ENCODE measurements around the gene KLHL12. TPM values are rescaled to one million over a fixed set of nuclear protein-coding genes. Genes with fewer than 3 reads are reported as not detected.
"Not testable (repeated sequence)": the region's sequence is repeated elsewhere in the genome, so short reads cannot be mapped to it uniquely, and the experiment has no call there.

KLHL12 gene
- total RNA-seq, 1 donor from 2014 or later: 15.1 TPM

- Histone ChIP-seq H3K9ac (ENCODE audit: low read depth in 1 of 3, low read length in 3 of 3) (no peak overlapping the region), H3K9me3 (ENCODE audit: control insufficient read depth in 3 of 3, low read length in 3 of 3) (no peaks in the 10 kb centered on the region), H3K27ac (ENCODE audit: low read depth, low read length) (peak overlapping the region; percentile 48), H3K36me3 (ENCODE audit: control insufficient read depth in 3 of 3, insufficient read depth in 3 of 3, low read length in 3 of 3) (peaks cover 24 to 39% (median 34%) of the 10 kb centered on the region in 3 donors), H3K27me3 (ENCODE audit: control insufficient read depth in 3 of 3, insufficient read depth in 3 of 3, low read length in 3 of 3) (no peaks in the 10 kb centered on the region), H3K4me1 (ENCODE audit: control insufficient read depth in 3 of 3, insufficient read depth in 3 of 3, low read length in 3 of 3) (peaks cover 12 to 37% (median 30%) of the 10 kb centered on the region in 3 donors), H3K4me3 (ENCODE audit: low read length in 3 of 3) (no peak overlapping the region)
Measured at GRCh38 chr1:202952099-202952498, 25.1 kb upstream of the KLHL12 start.

- H3K36me3 ChIP-seq (ENCODE audit: control insufficient read depth in 3 of 3, insufficient read depth in 3 of 3, low read length in 3 of 3): peaks cover 26 to 42% (median 37%) of the 10 kb centered on the region in 3 donors
- H3K4me1 ChIP-seq (ENCODE audit: control insufficient read depth in 3 of 3, insufficient read depth in 3 of 3, low read length in 3 of 3): peaks cover 6 to 30% (median 23%) of the 10 kb centered on the region in 3 donors
- no peak overlapping the region for H3K27ac ChIP-seq (ENCODE audit: low read depth, low read length)
Measured at GRCh38 chr1:202951437-202951836, 24.4 kb upstream of the KLHL12 start.

GRCh38 chr1:202945483-202945882 lies 18.4 kb upstream of the KLHL12 start:
- peaks cover 67 to 82% (median 73%) of the 10 kb centered on the region in 3 donors for H3K36me3 ChIP-seq (ENCODE audit: control insufficient read depth in 3 of 3, insufficient read depth in 3 of 3, low read length in 3 of 3)

More at GRCh38 chr1:202951437-202951836, 24.4 kb upstream of the KLHL12 start:
- no peaks in the 10 kb centered on the region for H3K9me3 ChIP-seq (ENCODE audit: control insufficient read depth in 3 of 3, low read length in 3 of 3)
- no peaks in the 10 kb centered on the region for H3K27me3 ChIP-seq (ENCODE audit: control insufficient read depth in 3 of 3, insufficient read depth in 3 of 3, low read length in 3 of 3)
- no peak overlapping the region for H3K4me3 ChIP-seq (ENCODE audit: low read length in 3 of 3)
- no peak overlapping the region for H3K9ac ChIP-seq (ENCODE audit: low read depth in 1 of 3, low read length in 3 of 3)

GRCh38 chr1:202944438-202944921 lies 17.4 kb upstream of the KLHL12 start:
- H3K27me3 ChIP-seq (ENCODE audit: control insufficient read depth in 3 of 3, insufficient read depth in 3 of 3, low read length in 3 of 3): no peaks in the 10 kb centered on the region
- H3K4me1 ChIP-seq (ENCODE audit: control insufficient read depth in 3 of 3, insufficient read depth in 3 of 3, low read length in 3 of 3): no peaks in the 10 kb centered on the region
- peaks cover 60 to 77% (median 68%) of the 10 kb centered on the region in 3 donors for H3K36me3 ChIP-seq (ENCODE audit: control insufficient read depth in 3 of 3, insufficient read depth in 3 of 3, low read length in 3 of 3)
- H3K27ac ChIP-seq (ENCODE audit: low read depth, low read length): no peak overlapping the region
- no peak overlapping the region for H3K4me3 ChIP-seq (ENCODE audit: low read length in 3 of 3)
- no peak overlapping the region for H3K9ac ChIP-seq (ENCODE audit: low read depth in 1 of 3, low read length in 3 of 3)
- no peaks in the 10 kb centered on the region for H3K9me3 ChIP-seq (ENCODE audit: control insufficient read depth in 3 of 3, low read length in 3 of 3)

More at GRCh38 chr1:202945483-202945882, 18.4 kb upstream of the KLHL12 start:
- no peaks in the 10 kb centered on the region for H3K27me3 ChIP-seq (ENCODE audit: control insufficient read depth in 3 of 3, insufficient read depth in 3 of 3, low read length in 3 of 3)
- no peak overlapping the region for H3K4me3 ChIP-seq (ENCODE audit: low read length in 3 of 3)
- no peaks in the 10 kb centered on the region for H3K4me1 ChIP-seq (ENCODE audit: control insufficient read depth in 3 of 3, insufficient read depth in 3 of 3, low read length in 3 of 3)
- H3K27ac ChIP-seq (ENCODE audit: low read depth, low read length): no peak overlapping the region
- no peaks in the 10 kb centered on the region for H3K9me3 ChIP-seq (ENCODE audit: control insufficient read depth in 3 of 3, low read length in 3 of 3)
- H3K9ac ChIP-seq (ENCODE audit: low read depth in 1 of 3, low read length in 3 of 3): no peak overlapping the region

GRCh38 chr1:202942426-202942825 lies 15.4 kb upstream of the KLHL12 start:
- H3K36me3 ChIP-seq (ENCODE audit: control insufficient read depth in 3 of 3, insufficient read depth in 3 of 3, low read length in 3 of 3): peaks cover 48 to 60% (median 57%) of the 10 kb centered on the region in 3 donors

GRCh38 chr1:202941372-202941771 lies 14.3 kb upstream of the KLHL12 start:
- Histone ChIP-seq H3K27me3 (ENCODE audit: control insufficient read depth in 3 of 3, insufficient read depth in 3 of 3, low read length in 3 of 3) (no peaks in the 10 kb centered on the region), H3K27ac (ENCODE audit: low read depth, low read length) (no peak overlapping the region), H3K36me3 (ENCODE audit: control insufficient read depth in 3 of 3, insufficient read depth in 3 of 3, low read length in 3 of 3) (peaks cover 45 to 57% (median 53%) of the 10 kb centered on the region in 3 donors), H3K9me3 (ENCODE audit: control insufficient read depth in 3 of 3, low read length in 3 of 3) (no peaks in the 10 kb centered on the region), H3K4me1 (ENCODE audit: control insufficient read depth in 3 of 3, insufficient read depth in 3 of 3, low read length in 3 of 3) (no peaks in the 10 kb centered on the region), H3K4me3 (ENCODE audit: low read length in 3 of 3) (no peak overlapping the region), H3K9ac (ENCODE audit: low read depth in 1 of 3, low read length in 3 of 3) (no peak overlapping the region)

More at GRCh38 chr1:202942426-202942825, 15.4 kb upstream of the KLHL12 start:
- no peaks in the 10 kb centered on the region for H3K4me1 ChIP-seq (ENCODE audit: control insufficient read depth in 3 of 3, insufficient read depth in 3 of 3, low read length in 3 of 3)
- no peak overlapping the region for H3K4me3 ChIP-seq (ENCODE audit: low read length in 3 of 3)
- H3K27me3 ChIP-seq (ENCODE audit: control insufficient read depth in 3 of 3, insufficient read depth in 3 of 3, low read length in 3 of 3): no peaks in the 10 kb centered on the region
- H3K27ac ChIP-seq (ENCODE audit: low read depth, low read length): no peak overlapping the region
- H3K9me3 ChIP-seq (ENCODE audit: control insufficient read depth in 3 of 3, low read length in 3 of 3): no peaks in the 10 kb centered on the region
- no peak overlapping the region for H3K9ac ChIP-seq (ENCODE audit: low read depth in 1 of 3, low read length in 3 of 3)

- no peak overlapping the region for H3K27ac ChIP-seq (ENCODE audit: low read depth, low read length)
- H3K4me1 ChIP-seq (ENCODE audit: control insufficient read depth in 3 of 3, insufficient read depth in 3 of 3, low read length in 3 of 3): no peaks in the 10 kb centered on the region
- no peak overlapping the region for H3K4me3 ChIP-seq (ENCODE audit: low read length in 3 of 3)
- peaks cover 43 to 49% (median 45%) of the 10 kb centered on the region in 3 donors for H3K36me3 ChIP-seq (ENCODE audit: control insufficient read depth in 3 of 3, insufficient read depth in 3 of 3, low read length in 3 of 3)
- H3K9me3 ChIP-seq (ENCODE audit: control insufficient read depth in 3 of 3, low read length in 3 of 3): no peaks in the 10 kb centered on the region
- H3K27me3 ChIP-seq (ENCODE audit: control insufficient read depth in 3 of 3, insufficient read depth in 3 of 3, low read length in 3 of 3): no peaks in the 10 kb centered on the region
- no peak overlapping the region for H3K9ac ChIP-seq (ENCODE audit: low read depth in 1 of 3, low read length in 3 of 3)
Measured at GRCh38 chr1:202940561-202940960, 13.5 kb upstream of the KLHL12 start.

- no peak overlapping the region for H3K4me3 ChIP-seq (ENCODE audit: low read length in 3 of 3)
- H3K9ac ChIP-seq (ENCODE audit: low read depth in 1 of 3, low read length in 3 of 3): no peak overlapping the region
- H3K27me3 ChIP-seq (ENCODE audit: control insufficient read depth in 3 of 3, insufficient read depth in 3 of 3, low read length in 3 of 3): no peaks in the 10 kb centered on the region
- no peak overlapping the region for H3K27ac ChIP-seq (ENCODE audit: low read depth, low read length)
- H3K9me3 ChIP-seq (ENCODE audit: control insufficient read depth in 3 of 3, low read length in 3 of 3): no peaks in the 10 kb centered on the region
- peaks cover 22 to 28% (median 26%) of the 10 kb centered on the region in 3 donors for H3K36me3 ChIP-seq (ENCODE audit: control insufficient read depth in 3 of 3, insufficient read depth in 3 of 3, low read length in 3 of 3)
- no peaks in the 10 kb centered on the region for H3K4me1 ChIP-seq (ENCODE audit: control insufficient read depth in 3 of 3, insufficient read depth in 3 of 3, low read length in 3 of 3)
Measured at GRCh38 chr1:202938287-202938925, 11.4 kb upstream of the KLHL12 start.

- H3K27me3 ChIP-seq (ENCODE audit: control insufficient read depth in 3 of 3, insufficient read depth in 3 of 3, low read length in 3 of 3); H3K4me3 ChIP-seq (ENCODE audit: low read length in 3 of 3); H3K9me3 ChIP-seq (ENCODE audit: control insufficient read depth in 3 of 3, low read length in 3 of 3); H3K4me1 ChIP-seq (ENCODE audit: control insufficient read depth in 3 of 3, insufficient read depth in 3 of 3, low read length in 3 of 3); H3K9ac ChIP-seq (ENCODE audit: low read depth in 1 of 3, low read length in 3 of 3); H3K27ac ChIP-seq (ENCODE audit: low read depth, low read length): not testable (repeated sequence)
- peaks cover 6 to 11% (median 6%) of the 10 kb centered on the region in 3 donors for H3K36me3 ChIP-seq (ENCODE audit: control insufficient read depth in 3 of 3, insufficient read depth in 3 of 3, low read length in 3 of 3)
Measured at GRCh38 chr1:202936409-202936808, 9.4 kb upstream of the KLHL12 start.

GRCh38 chr1:202935844-202936243 lies 8.8 kb upstream of the KLHL12 start:
- no peak overlapping the region for H3K27ac ChIP-seq (ENCODE audit: low read depth, low read length)
- no peak overlapping the region for H3K4me3 ChIP-seq (ENCODE audit: low read length in 3 of 3)
- no peaks in the 10 kb centered on the region for H3K27me3 ChIP-seq (ENCODE audit: control insufficient read depth in 3 of 3, insufficient read depth in 3 of 3, low read length in 3 of 3)
- H3K36me3 ChIP-seq (ENCODE audit: control insufficient read depth in 3 of 3, insufficient read depth in 3 of 3, low read length in 3 of 3): peaks cover under 1 to 6% (median 1%) of the 10 kb centered on the region in 3 donors
- no peak overlapping the region for H3K9ac ChIP-seq (ENCODE audit: low read depth in 1 of 3, low read length in 3 of 3)
- H3K4me1 ChIP-seq (ENCODE audit: control insufficient read depth in 3 of 3, insufficient read depth in 3 of 3, low read length in 3 of 3): no peaks in the 10 kb centered on the region
- no peaks in the 10 kb centered on the region for H3K9me3 ChIP-seq (ENCODE audit: control insufficient read depth in 3 of 3, low read length in 3 of 3)
